DND-41 (cell line): ENCODE data around the gene ARHGAP21.

Experiments used
- EZH2 ChIP-seq: IDR thresholded peaks from 3 replicates; pipeline ENCODE4 v1.6.1; 2012; ENCODE audit warnings: borderline replicate concordance, low read depth, mild to moderate bottlenecking, moderate library complexity, low read length, inconsistent platforms; ENCODE audit not compliant: severe bottlenecking
- TF ChIP-seq, protein P1 (sequence below): IDR thresholded peaks from 2 replicates; pipeline ENCODE4 v1.5.1; 2012; ENCODE audit warnings: borderline replicate concordance, low read length, moderate library complexity, mild to moderate bottlenecking; ENCODE audit not compliant: poor library complexity, severe bottlenecking; ENCODE audit errors: extremely low read depth

DNA sequence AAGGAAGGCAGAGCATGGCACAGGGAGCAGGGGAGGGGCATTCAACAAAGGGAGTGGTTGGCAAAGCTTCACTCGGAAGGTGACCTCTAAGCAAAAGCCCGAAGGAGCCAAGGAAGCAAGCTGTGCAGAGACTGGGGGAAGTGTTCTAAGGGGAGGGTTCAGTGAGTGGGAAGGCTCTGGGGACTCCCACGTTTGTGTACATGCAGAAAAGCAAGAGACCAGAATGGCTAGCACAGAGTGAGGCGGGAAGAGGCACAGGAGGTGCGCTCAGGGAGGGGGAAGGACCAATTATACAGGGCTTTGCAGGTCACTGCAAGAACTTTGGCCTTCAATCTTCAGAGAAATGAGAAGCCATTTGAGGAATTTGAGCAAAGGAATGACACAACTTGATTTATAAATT, 7.4 kb downstream of the ARHGAP21 start:
- TF ChIP-seq, protein P1, sequence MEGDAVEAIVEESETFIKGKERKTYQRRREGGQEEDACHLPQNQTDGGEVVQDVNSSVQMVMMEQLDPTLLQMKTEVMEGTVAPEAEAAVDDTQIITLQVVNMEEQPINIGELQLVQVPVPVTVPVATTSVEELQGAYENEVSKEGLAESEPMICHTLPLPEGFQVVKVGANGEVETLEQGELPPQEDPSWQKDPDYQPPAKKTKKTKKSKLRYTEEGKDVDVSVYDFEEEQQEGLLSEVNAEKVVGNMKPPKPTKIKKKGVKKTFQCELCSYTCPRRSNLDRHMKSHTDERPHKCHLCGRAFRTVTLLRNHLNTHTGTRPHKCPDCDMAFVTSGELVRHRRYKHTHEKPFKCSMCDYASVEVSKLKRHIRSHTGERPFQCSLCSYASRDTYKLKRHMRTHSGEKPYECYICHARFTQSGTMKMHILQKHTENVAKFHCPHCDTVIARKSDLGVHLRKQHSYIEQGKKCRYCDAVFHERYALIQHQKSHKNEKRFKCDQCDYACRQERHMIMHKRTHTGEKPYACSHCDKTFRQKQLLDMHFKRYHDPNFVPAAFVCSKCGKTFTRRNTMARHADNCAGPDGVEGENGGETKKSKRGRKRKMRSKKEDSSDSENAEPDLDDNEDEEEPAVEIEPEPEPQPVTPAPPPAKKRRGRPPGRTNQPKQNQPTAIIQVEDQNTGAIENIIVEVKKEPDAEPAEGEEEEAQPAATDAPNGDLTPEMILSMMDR: no peak
- no peak for TF ChIP-seq EZH2
